HG03575 (cell line): ENCODE measurements around the gene SPC25.

Experiments
- ATAC-seq: cut with Tn5 transposase; IDR thresholded peaks from one replicate; pipeline ENCODE4 v1.9.1; 2021; ENCODE audit not compliant: unreplicated experiment, insufficient number of reproducible peaks, low FRiP score; ENCODE audit errors: extremely low read depth

Gene SPC25

GRCh38 chr2:168853471-168853870 lies 36.8 kb downstream of the SPC25 start:
- no peak for ATAC-seq

DNA sequence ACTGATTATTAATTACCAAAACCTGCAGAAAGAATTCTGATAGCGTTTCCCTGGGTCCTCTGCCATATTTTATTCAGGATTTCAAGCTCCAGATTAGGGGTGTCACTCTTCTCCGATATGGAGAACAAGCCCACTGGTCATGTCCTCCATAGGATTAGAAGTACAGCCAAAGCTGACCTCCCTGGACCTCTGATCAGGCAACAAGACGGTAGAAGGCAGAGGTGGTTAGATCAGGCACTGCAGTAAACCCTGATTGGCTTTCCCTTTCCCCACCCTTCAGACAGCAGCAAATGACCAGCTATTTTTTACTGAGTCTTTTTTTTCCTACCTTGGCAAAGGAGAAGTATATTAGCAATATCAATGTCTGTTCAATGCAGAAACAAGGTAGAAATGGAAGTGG lies 37.7 kb downstream of the SPC25 start:
- ATAC-seq: no peak

- no peak for ATAC-seq
Measured at GRCh38 chr2:168851674-168852320, 38.4 kb downstream of the SPC25 start.

- no peak for ATAC-seq
Measured at GRCh38 chr2:168850846-168851245, 39.4 kb downstream of the SPC25 start.

GRCh38 chr2:168849610-168850009 lies 40.6 kb downstream of the SPC25 start:
- no peak for ATAC-seq

DNA sequence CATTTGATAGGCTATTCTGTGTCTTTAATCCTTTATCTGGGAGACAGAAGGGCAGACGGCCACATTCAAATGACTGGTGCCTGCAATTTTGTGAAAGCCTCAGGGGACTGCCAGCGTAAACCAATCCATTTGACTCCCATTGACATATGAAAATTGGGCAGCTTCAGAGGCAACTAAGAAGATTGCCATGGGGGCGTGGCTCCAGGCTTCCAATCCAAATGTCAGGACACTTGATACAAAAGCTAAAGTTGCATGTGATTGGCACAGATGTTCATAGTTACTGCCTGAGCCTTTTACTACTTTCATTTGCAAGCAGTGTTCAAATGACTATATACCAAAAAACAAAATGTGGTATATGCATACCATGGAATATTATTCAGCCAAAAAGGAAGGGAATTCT lies 42.0 kb downstream of the SPC25 start:
- no peak for ATAC-seq

DNA sequence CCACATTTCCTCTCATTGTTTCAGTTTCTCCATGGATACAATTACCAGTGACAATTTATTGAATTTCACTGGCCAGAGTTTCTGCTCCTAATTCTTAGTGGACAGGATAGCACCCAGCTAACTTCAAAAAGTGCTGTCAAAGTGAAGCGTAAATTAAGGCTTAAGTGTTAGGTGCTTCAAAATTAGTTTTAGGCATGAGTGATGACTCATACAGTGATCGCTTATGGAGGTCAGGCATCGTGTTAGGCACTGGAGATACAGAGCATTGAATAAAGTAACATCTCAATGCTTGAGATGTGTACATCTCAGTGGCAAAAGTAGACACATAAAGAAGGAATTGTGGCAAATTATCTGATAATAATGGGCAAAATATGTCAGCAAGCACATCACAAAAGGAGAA lies 47.0 kb downstream of the SPC25 start:
- no peak for ATAC-seq

- no peak for ATAC-seq
Measured at GRCh38 chr2:168841445-168841844, 48.8 kb downstream of the SPC25 start.

DNA sequence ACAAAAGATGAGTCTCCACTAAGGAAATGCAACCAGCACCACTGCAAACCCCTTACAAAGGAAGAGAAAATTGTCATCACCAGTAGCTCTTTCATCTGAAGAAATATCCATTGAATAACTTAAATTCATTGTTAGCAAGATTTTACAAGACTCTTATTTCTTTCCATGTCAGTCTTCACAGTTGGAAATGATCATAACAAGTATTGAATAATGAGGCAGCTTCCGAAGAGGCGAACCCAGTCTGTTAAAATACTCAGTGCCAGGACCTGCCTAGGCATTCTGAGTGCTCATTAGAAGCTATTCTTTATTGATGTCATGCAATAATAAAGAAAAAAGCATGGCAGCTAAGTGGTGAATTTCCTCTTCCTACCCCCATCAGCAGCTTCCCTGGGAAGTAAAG lies 54.3 kb downstream of the SPC25 start:
- ATAC-seq: no peak

GRCh38 chr2:168831662-168832061 lies 58.6 kb downstream of the SPC25 start:
- ATAC-seq: no peak

GRCh38 chr2:168830958-168831357 lies 59.3 kb downstream of the SPC25 start:
- ATAC-seq: no peak

GRCh38 chr2:168825126-168825525 lies 65.1 kb downstream of the SPC25 start:
- ATAC-seq: no peak

- no peak for ATAC-seq
Measured at GRCh38 chr2:168821992-168822391, 68.2 kb downstream of the SPC25 start.

DNA sequence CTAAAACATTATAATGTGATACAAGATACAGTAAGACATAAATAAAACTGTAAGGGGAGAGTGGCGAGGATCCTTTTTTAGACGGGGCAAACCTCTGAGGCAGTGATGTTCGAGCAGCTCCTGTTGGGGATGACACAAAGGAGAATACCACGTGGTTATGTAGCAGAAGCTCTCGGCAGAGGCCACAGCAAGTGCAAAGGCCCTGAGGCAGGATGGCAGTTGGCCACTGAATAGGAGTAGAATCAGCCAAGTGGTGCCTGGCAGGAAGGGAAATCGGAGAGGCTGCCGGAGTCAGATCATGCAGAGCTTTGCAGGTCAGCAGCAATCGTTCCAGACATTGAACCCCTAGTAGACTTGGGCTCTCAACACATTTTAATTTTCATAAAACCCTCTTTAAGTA lies 68.7 kb downstream of the SPC25 start:
- ATAC-seq: no peak
